Neuronal stem cell (in vitro differentiated cells): ENCODE results near the gene COG8.

Experiments used
- DNase-seq: peaks from one replicate; pipeline ENCODE4 v3.0.0-alpha.2; 2013; ENCODE audit warnings: low spot score
- H2AFZ ChIP-seq: one replicate; pipeline ENCODE4 v1.6.1; 2013; ENCODE audit warnings: mild to moderate bottlenecking, low read length, inconsistent platforms
- H2AK5ac ChIP-seq: 2 replicates; pipeline ENCODE4 v1.6.1; 2013; ENCODE audit warnings: low read depth, mild to moderate bottlenecking, inconsistent platforms, low read length, moderate library complexity, mixed read lengths
- H2BK120ac ChIP-seq: 2 replicates; pipeline ENCODE4 v1.6.1; 2013; ENCODE audit warnings: low read depth, mild to moderate bottlenecking, inconsistent platforms, low read length, moderate library complexity, mixed read lengths
- H2BK12ac ChIP-seq: one replicate; pipeline ENCODE4 v1.6.1; 2013; ENCODE audit warnings: low read length, inconsistent platforms
- H2BK15ac ChIP-seq: 2 replicates; pipeline ENCODE4 v1.6.1; 2013; ENCODE audit warnings: mild to moderate bottlenecking, low read length, inconsistent platforms, mixed read lengths
- H2BK5ac ChIP-seq: one replicate; pipeline ENCODE4 v1.6.1; 2013; ENCODE audit warnings: inconsistent platforms, mild to moderate bottlenecking, low read length, moderate library complexity
- H3K14ac ChIP-seq: one replicate; pipeline ENCODE4 v1.6.1; 2013; ENCODE audit warnings: low read length, inconsistent platforms
- H3K18ac ChIP-seq: 2 replicates; pipeline ENCODE4 v1.6.1; 2013; ENCODE audit warnings: low read length, inconsistent platforms
- H3K23ac ChIP-seq: 2 replicates; pipeline ENCODE4 v1.6.1; 2013; ENCODE audit warnings: low read depth, mild to moderate bottlenecking, mixed read lengths, low read length, inconsistent platforms; ENCODE audit not compliant: poor library complexity
- H3K27ac ChIP-seq: replicated peaks from 3 replicates; pipeline ENCODE4 v1.5.1; 2013; ENCODE audit warnings: low read length, inconsistent platforms
- H3K27me3 ChIP-seq, 3 experiments: 2 replicates each; pipeline ENCODE4 v1.6.1; 2013; ENCODE audit warnings: low read length in 3 of 3, mild to moderate bottlenecking in 2 of 3, inconsistent platforms in 1 of 3, low read depth in 1 of 3, mixed read lengths in 1 of 3, moderate library complexity in 1 of 3; ENCODE audit not compliant: control insufficient read depth in 3 of 3, insufficient read depth in 3 of 3
- H3K36me3 ChIP-seq, 2 donors: replicated peaks in 1 of 2; 2 replicates each; pipeline ENCODE4 v1.6.1; 2013; ENCODE audit warnings: low read length in 2 of 2; ENCODE audit not compliant: control insufficient read depth in 2 of 2, insufficient read depth in 2 of 2
- H3K4ac ChIP-seq: 2 replicates; pipeline ENCODE4 v1.6.1; 2013; ENCODE audit warnings: inconsistent platforms, mild to moderate bottlenecking, low read length, moderate library complexity
- H3K4me1 ChIP-seq, 2 donors: 1 replicate in 1 of 2; 2 replicates in 1 of 2; pipeline ENCODE4 v1.6.1; 2013; ENCODE audit warnings: low read length in 2 of 2, low read depth in 1 of 2; ENCODE audit not compliant: control insufficient read depth in 2 of 2, insufficient read depth in 1 of 2
- H3K4me2 ChIP-seq: one replicate; pipeline ENCODE4 v1.6.1; 2013; ENCODE audit warnings: mild to moderate bottlenecking, low read length, inconsistent platforms; ENCODE audit not compliant: insufficient read depth, poor library complexity, severe bottlenecking
- H3K4me3 ChIP-seq, 2 donors: 2 replicates each; pipeline ENCODE4 v1.5.1; 2013; ENCODE audit warnings: low read length in 2 of 2, mild to moderate bottlenecking in 2 of 2, inconsistent platforms in 1 of 2, moderate library complexity in 1 of 2
- H3K79me1 ChIP-seq: one replicate; pipeline ENCODE4 v1.6.1; 2013; ENCODE audit warnings: low read depth, mild to moderate bottlenecking, inconsistent platforms, low read length, moderate library complexity
- H3K9ac ChIP-seq: one replicate; pipeline ENCODE4 v1.6.1; 2013; ENCODE audit warnings: mild to moderate bottlenecking, low read depth, low read length, inconsistent platforms; ENCODE audit not compliant: poor library complexity
- H3K9me3 ChIP-seq, 2 donors: replicated peaks in 1 of 2; 2 replicates each; pipeline versions ENCODE3 to v1.6.1; 2013; ENCODE audit warnings: low read length in 2 of 2, mild to moderate bottlenecking in 2 of 2, inconsistent platforms in 1 of 2, low read depth in 1 of 2, mixed read lengths in 1 of 2, moderate library complexity in 1 of 2; ENCODE audit not compliant: control insufficient read depth in 2 of 2, insufficient read depth in 1 of 2
- H4K8ac ChIP-seq: one replicate; pipeline ENCODE4 v1.6.1; 2013; ENCODE audit warnings: low read depth, mild to moderate bottlenecking, inconsistent platforms, low read length, moderate library complexity
- H4K91ac ChIP-seq: one replicate; pipeline ENCODE4 v1.6.1; 2013; ENCODE audit warnings: low read length, low read depth, mild to moderate bottlenecking, inconsistent platforms; ENCODE audit not compliant: poor library complexity
- WGBS, 2 donors: extraction: QIAGEN DNeasy Blood & Tissue Kit; methylation state at CpG; one replicate each; pipeline ENCODE4 v1.1.7; 2013; ENCODE audit warnings: missing lambda C conversion rate in 2 of 2, mixed read lengths in 1 of 2; ENCODE audit not compliant: insufficient read length in 2 of 2, insufficient replicate concordance in 1 of 2; ENCODE audit errors: extremely low coverage in 2 of 2; 5-methylcytosine and 5-hydroxymethylcytosine counted together

COG8 gene

DNA sequence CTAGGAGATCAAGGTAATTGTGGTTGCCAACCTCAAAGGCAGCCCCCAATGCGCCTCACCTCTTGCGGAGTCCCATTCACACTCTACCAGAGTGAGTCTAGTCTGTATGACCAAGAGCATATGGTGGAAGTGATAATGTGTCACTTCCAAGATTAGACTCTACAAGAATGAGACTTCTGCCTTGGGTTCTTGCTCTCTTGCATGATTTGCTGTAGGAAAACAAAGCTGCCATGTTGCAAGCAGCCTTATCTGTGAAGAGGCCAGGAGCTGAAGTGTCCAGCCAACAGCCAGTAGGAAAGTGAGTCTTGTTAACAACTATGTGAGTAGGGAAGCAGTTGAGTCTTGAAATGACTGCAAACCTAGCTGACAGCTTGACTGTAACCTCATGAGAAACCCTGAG is 43.1 kb upstream of the COG8 start:
- Histone ChIP-seq H2BK120ac (no peak overlapping the region), H3K4me3 (no peak overlapping the region), H3K23ac (no peak overlapping the region), H3K27ac (no peak overlapping the region), H3K18ac (no peak overlapping the region), H3K14ac (no peak overlapping the region), H2AFZ (no peak overlapping the region), H2BK12ac (no peak overlapping the region), H4K8ac (no peak overlapping the region), H3K36me3 (peaks cover 16 to 69% of the 10 kb centered on the region in 2 donors), H3K4ac (no peak overlapping the region), H3K79me1 (peaks cover 2% of the 10 kb centered on the region), H4K91ac (no peak overlapping the region), H3K4me2 (no peak overlapping the region), H2AK5ac (no peak overlapping the region), H2BK15ac (no peak overlapping the region), H3K9ac (no peak overlapping the region), H3K9me3 (no peaks in the 10 kb centered on the region), H2BK5ac (no peak overlapping the region), H3K27me3 (no peaks in the 10 kb centered on the region), H3K4me1 (peaks cover 3 to 5% of the 10 kb centered on the region in 2 donors)
- DNase-seq = no peak
- WGBS, 2 donors = no CpG with 5 or more reads among the region's 2 CpGs

DNA sequence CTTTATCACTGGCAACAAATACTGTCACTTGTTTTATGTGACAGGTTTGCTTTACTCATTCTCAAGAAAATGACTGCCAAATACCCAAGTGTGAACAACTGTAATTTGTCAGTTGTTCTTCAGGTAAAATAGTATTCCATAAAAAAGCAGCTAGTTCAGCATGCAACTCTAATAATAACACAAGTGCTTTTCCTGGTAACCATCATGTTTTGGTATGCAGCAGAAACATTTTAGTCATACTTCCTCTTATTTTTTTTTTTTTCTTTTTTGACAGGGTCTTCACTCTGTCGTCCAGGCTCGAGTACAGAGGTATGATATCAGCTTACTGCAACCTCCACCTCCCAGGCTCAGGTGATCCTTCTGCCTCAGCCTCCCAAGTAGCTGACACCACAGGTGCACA is 41.9 kb upstream of the COG8 start:
- Histone ChIP-seq H3K79me1 (peaks cover 2% of the 10 kb centered on the region), H3K4me2 (no peak overlapping the region), H2AK5ac (no peak overlapping the region), H3K36me3 (peaks cover 16 to 77% of the 10 kb centered on the region in 2 donors), H3K23ac (no peak overlapping the region), H2BK12ac (no peak overlapping the region), H3K9ac (no peak overlapping the region), H3K14ac (no peak overlapping the region), H3K4ac (no peak overlapping the region), H2BK120ac (no peak overlapping the region), H4K8ac (no peak overlapping the region), H3K18ac (no peak overlapping the region), H3K4me3 (no peak overlapping the region), H3K4me1 (peaks cover 3 to 5% of the 10 kb centered on the region in 2 donors), H3K9me3 (no peaks in the 10 kb centered on the region), H2BK5ac (no peak overlapping the region), H4K91ac (no peak overlapping the region), H3K27me3 (no peaks in the 10 kb centered on the region), H2BK15ac (no peak overlapping the region), H3K27ac (no peak overlapping the region), H2AFZ (no peak overlapping the region)
- no CpG with 5 or more reads among the region's 2 CpGs for WGBS, 2 donors
- no peak for DNase-seq

DNA sequence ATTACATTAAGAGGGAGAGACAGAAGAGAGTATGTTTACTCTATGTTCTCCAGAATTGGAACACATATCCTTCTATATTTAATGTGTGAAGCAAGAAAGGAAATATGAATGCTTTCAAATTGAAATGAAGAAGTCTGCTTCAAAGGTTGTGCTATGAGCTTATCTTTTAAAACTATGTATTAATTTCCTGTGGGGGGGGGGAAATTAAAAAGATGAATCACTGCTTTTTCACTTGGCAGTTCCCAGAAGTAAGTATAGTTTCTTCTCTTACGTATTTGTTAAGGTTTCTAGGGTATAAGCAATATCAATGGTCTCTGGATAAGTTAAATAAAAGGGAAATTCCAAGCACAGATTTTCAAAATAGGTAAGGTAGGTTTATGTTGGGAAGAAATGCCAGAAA is 39.4 kb upstream of the COG8 start:
- no peaks in the 10 kb centered on the region for H3K79me1 ChIP-seq
- H2BK12ac ChIP-seq = no peak overlapping the region
- no peak overlapping the region for H4K8ac ChIP-seq
- H2AFZ ChIP-seq = no peak overlapping the region
- no peak overlapping the region for H3K27ac ChIP-seq
- no peak overlapping the region for H3K18ac ChIP-seq
- DNase-seq = no peak
- no peaks in the 10 kb centered on the region for H3K27me3 ChIP-seq
- H2BK5ac ChIP-seq = no peak overlapping the region
- no peak overlapping the region for H3K4me2 ChIP-seq
- H3K4ac ChIP-seq = no peak overlapping the region
- no peak overlapping the region for H3K14ac ChIP-seq
- peaks cover 18 to 92% of the 10 kb centered on the region in 2 donors for H3K36me3 ChIP-seq
- H3K9me3 ChIP-seq = no peaks in the 10 kb centered on the region
- H3K4me1 ChIP-seq = no peaks in the 10 kb centered on the region
- no peak overlapping the region for H2BK15ac ChIP-seq
- WGBS, 2 donors = no CpG with 5 or more reads among the region's 1 CpG
- H3K9ac ChIP-seq = no peak overlapping the region
- H3K23ac ChIP-seq = no peak overlapping the region
- no peak overlapping the region for H2AK5ac ChIP-seq
- H2BK120ac ChIP-seq = no peak overlapping the region
- no peak overlapping the region for H3K4me3 ChIP-seq
- no peak overlapping the region for H4K91ac ChIP-seq

DNA sequence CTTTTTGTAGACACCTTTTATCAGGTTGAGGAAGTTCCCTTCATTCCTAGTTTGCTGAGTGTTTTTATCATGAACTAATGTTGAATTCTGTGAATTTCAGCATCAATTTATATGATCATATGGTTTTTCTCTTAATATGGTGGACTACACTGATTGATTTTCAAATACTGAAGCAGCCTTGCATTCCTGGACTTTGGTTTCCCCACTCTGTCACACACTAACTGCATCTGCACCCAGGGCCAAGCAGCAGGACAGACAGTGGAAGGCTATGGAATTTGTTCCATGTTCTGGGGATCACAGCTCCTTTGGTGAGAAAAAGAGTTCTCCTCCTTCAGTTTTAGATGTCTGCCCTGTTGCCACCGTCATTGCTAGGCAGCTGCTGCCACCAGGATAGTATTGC is 38.7 kb upstream of the COG8 start:
- no peak overlapping the region for H4K8ac ChIP-seq
- no peak overlapping the region for H3K4ac ChIP-seq
- no peak overlapping the region for H3K27ac ChIP-seq
- WGBS, 2 donors = no CpG with 5 or more reads among the region's 1 CpG
- H3K36me3 ChIP-seq = peaks cover 18 to 92% of the 10 kb centered on the region in 2 donors
- no peak overlapping the region for H2AFZ ChIP-seq
- no peaks in the 10 kb centered on the region for H3K4me1 ChIP-seq
- no peak overlapping the region for H2AK5ac ChIP-seq
- no peak overlapping the region for H3K9ac ChIP-seq
- H3K9me3 ChIP-seq = no peaks in the 10 kb centered on the region
- no peak overlapping the region for H3K4me3 ChIP-seq
- H3K18ac ChIP-seq = no peak overlapping the region
- H2BK5ac ChIP-seq = no peak overlapping the region
- H2BK12ac ChIP-seq = no peak overlapping the region
- H3K14ac ChIP-seq = no peak overlapping the region
- H3K79me1 ChIP-seq = no peaks in the 10 kb centered on the region
- H2BK120ac ChIP-seq = no peak overlapping the region
- H4K91ac ChIP-seq = no peak overlapping the region
- no peak overlapping the region for H3K4me2 ChIP-seq
- H2BK15ac ChIP-seq = no peak overlapping the region
- H3K23ac ChIP-seq = no peak overlapping the region
- no peaks in the 10 kb centered on the region for H3K27me3 ChIP-seq
- DNase-seq = no peak
